ENCODE measurements around the gene CDK6.

CDK6 gene

GRCh38 chr7:92793656-92794205 lies 42.6 kb downstream of the CDK6 start:
- no peak for DNase-seq (ENCODE audit: low spot score)
- no peak for TF ChIP-seq CTCF (IDR thresholded peaks at IDR 0.05; ENCODE audit: extremely low read depth, missing control alignments)

- no peak for DNase-seq (ENCODE audit: low spot score)
- no peak for TF ChIP-seq CTCF (IDR thresholded peaks at IDR 0.05; ENCODE audit: extremely low read depth, missing control alignments)
Measured at GRCh38 chr7:92790992-92791391, 45.4 kb downstream of the CDK6 start.

- TF ChIP-seq CTCF (IDR thresholded peaks at IDR 0.05; ENCODE audit: extremely low read depth, missing control alignments): no peak
- no peak for DNase-seq (ENCODE audit: low spot score)
Measured at GRCh38 chr7:92788559-92789183, 47.7 kb downstream of the CDK6 start.

- no peak for TF ChIP-seq CTCF (IDR thresholded peaks at IDR 0.05; ENCODE audit: extremely low read depth, missing control alignments)
- DNase-seq (ENCODE audit: low spot score): no peak
Measured at GRCh38 chr7:92785923-92786322, 50.5 kb downstream of the CDK6 start.

GRCh38 chr7:92784935-92785334 lies 51.4 kb downstream of the CDK6 start:
- DNase-seq (ENCODE audit: low spot score): no peak
- no peak for TF ChIP-seq CTCF (IDR thresholded peaks at IDR 0.05; ENCODE audit: extremely low read depth, missing control alignments)

GRCh38 chr7:92783260-92784201 lies 52.8 kb downstream of the CDK6 start:
- no peak for TF ChIP-seq CTCF (IDR thresholded peaks at IDR 0.05; ENCODE audit: extremely low read depth, missing control alignments)
- DNase-seq (ENCODE audit: low spot score): no peak

- DNase-seq (ENCODE audit: low spot score): no peak
- no peak for TF ChIP-seq CTCF (IDR thresholded peaks at IDR 0.05; ENCODE audit: extremely low read depth, missing control alignments)
Measured at GRCh38 chr7:92782855-92783254, 53.5 kb downstream of the CDK6 start.

Data from GM20000 (cell line).